Body of pancreas (tissue), 4 donors: Measurements from ENCODE around the gene BIVM.

Experiments used
- POLR2A ChIP-seq, 3 donors: fragments of 450-650 bp; IDR thresholded peaks; one replicate each; pipeline ENCODE4 v1.6.1; 2016; ENCODE audit warnings: antibody characterized with exemption in 3 of 3, mild to moderate bottlenecking in 2 of 3
- TF ChIP-seq, protein P1 (sequence below), 7 experiments: fragments of 450-650 bp in 4 of 7; fragments of 200-600 bp in 3 of 7; sonication (generic) in 3 of 7; IDR thresholded peaks; one replicate each; pipeline ENCODE4 v1.5.1; 2016 to 2019; ENCODE audit warnings: antibody characterized with exemption in 7 of 7

GRCh38 chr13:102845289-102845629, 46.3 kb downstream of the BIVM start:
- TF ChIP-seq, protein P1, sequence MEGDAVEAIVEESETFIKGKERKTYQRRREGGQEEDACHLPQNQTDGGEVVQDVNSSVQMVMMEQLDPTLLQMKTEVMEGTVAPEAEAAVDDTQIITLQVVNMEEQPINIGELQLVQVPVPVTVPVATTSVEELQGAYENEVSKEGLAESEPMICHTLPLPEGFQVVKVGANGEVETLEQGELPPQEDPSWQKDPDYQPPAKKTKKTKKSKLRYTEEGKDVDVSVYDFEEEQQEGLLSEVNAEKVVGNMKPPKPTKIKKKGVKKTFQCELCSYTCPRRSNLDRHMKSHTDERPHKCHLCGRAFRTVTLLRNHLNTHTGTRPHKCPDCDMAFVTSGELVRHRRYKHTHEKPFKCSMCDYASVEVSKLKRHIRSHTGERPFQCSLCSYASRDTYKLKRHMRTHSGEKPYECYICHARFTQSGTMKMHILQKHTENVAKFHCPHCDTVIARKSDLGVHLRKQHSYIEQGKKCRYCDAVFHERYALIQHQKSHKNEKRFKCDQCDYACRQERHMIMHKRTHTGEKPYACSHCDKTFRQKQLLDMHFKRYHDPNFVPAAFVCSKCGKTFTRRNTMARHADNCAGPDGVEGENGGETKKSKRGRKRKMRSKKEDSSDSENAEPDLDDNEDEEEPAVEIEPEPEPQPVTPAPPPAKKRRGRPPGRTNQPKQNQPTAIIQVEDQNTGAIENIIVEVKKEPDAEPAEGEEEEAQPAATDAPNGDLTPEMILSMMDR (IDR thresholded peaks at IDR 0.05): no peak
- no peak for TF ChIP-seq POLR2A (IDR thresholded peaks at IDR 0.05)
